ENCODE data around the gene ESYT3.
A peak's percentile ranks its signal among the peaks of the same experiment; 100 is the strongest.

ESYT3 gene, protein sequence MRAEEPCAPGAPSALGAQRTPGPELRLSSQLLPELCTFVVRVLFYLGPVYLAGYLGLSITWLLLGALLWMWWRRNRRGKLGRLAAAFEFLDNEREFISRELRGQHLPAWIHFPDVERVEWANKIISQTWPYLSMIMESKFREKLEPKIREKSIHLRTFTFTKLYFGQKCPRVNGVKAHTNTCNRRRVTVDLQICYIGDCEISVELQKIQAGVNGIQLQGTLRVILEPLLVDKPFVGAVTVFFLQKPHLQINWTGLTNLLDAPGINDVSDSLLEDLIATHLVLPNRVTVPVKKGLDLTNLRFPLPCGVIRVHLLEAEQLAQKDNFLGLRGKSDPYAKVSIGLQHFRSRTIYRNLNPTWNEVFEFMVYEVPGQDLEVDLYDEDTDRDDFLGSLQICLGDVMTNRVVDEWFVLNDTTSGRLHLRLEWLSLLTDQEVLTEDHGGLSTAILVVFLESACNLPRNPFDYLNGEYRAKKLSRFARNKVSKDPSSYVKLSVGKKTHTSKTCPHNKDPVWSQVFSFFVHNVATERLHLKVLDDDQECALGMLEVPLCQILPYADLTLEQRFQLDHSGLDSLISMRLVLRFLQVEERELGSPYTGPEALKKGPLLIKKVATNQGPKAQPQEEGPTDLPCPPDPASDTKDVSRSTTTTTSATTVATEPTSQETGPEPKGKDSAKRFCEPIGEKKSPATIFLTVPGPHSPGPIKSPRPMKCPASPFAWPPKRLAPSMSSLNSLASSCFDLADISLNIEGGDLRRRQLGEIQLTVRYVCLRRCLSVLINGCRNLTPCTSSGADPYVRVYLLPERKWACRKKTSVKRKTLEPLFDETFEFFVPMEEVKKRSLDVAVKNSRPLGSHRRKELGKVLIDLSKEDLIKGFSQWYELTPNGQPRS

DNA sequence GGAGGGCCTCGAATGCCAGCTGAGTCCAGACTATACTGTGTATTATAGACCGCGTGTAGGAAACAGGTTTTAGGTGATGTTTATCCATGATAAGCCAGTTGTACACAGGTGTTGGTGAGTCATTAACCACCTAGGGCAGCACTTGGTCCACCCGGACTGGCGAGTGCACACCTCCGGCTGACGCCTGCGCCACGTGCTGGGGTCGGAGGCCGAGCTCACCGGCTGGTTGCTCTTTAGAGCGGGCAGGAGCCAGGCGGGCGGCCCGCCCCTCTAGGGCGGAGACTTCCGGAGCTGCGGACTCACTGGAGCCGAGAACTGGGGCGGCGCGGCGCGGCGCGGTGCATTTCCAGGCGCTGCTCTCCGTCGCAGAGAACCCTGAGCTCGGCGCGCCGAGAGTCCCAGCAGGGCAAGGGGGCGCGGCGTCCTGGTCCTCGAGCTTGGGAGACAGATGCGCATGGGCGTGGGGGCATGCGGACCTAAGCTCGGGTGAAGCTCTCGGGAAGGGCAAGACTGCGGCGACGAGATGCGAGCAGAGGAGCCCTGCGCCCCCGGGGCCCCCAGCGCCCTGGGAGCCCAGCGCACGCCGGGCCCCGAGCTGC lies at the start of gene ESYT3:
TSS of gene ESYT3 (plus strand) at position 341 of the 599 bp plus-strand sequence. CDS start at position 524, 183 bp downstream.
- peak; percentile 56 for DNase-seq

GRCh38 chr3:138384976-138385375 lies 49.4 kb upstream of the ESYT3 start:
- DNase-seq = no peak

GRCh38 chr3:138389144-138389601 lies 45.2 kb upstream of the ESYT3 start:
- DNase-seq = no peak

DNA sequence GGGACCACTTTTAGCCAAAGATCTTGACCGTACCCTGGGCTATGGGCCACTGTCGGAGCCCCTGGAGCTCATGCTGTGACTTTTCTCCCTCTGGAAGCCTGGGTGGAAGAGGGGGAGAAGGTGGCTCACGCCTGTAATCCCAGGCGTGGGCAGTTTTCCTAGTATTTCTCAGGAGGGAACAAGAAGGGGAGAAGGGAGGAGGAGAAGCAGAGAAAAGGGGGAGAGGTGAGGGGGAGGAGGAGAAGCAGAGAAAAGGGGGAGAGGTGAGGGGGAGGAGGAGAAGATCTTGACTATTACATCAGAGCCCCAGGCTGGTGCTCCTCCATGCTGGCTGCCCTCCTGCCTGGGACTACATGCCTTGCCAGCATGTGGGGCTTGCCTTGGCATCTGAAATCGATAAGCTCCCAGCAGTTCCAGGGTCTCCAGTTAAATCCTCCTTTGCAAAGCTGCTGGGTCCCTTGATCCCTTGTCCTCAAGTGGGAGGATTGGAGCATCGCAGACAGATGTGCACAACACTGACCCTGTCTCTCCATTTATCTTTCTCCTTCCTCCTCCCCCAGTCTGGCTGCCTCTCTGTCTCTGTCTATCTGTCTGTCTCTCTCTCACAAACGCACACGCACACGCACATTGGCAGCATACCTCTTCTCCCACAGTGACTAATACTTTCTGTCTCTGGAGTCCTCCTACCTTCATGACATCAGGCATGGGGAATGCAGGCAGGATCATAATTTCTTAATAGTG lies 44.4 kb upstream of the ESYT3 start:
- no peak for DNase-seq

DNA sequence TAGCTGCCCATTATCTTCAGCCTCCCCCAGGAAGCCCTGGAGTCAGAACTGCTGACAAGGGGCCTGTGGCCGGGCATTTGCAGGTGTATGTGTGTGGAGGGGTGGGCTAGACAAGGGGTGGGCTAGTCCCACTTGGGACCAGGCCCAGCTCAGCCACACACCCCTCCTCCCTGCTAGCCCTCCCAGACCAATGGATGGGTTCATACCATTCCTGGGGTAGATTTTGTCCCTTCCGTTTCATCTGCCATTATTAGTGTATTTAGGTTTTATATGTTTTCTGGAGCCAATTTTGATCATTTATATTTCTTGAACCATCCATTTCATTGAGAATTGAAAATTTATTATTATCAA lies 43.9 kb upstream of the ESYT3 start:
- DNase-seq = no peak

- no peak for DNase-seq
Observed at GRCh38 chr3:138394156-138394555, 40.3 kb upstream of the ESYT3 start.

- no peak for DNase-seq
Observed at GRCh38 chr3:138394686-138395085, 39.7 kb upstream of the ESYT3 start.

- DNase-seq = no peak
Observed at GRCh38 chr3:138395865-138396751, 38.3 kb upstream of the ESYT3 start.

DNA sequence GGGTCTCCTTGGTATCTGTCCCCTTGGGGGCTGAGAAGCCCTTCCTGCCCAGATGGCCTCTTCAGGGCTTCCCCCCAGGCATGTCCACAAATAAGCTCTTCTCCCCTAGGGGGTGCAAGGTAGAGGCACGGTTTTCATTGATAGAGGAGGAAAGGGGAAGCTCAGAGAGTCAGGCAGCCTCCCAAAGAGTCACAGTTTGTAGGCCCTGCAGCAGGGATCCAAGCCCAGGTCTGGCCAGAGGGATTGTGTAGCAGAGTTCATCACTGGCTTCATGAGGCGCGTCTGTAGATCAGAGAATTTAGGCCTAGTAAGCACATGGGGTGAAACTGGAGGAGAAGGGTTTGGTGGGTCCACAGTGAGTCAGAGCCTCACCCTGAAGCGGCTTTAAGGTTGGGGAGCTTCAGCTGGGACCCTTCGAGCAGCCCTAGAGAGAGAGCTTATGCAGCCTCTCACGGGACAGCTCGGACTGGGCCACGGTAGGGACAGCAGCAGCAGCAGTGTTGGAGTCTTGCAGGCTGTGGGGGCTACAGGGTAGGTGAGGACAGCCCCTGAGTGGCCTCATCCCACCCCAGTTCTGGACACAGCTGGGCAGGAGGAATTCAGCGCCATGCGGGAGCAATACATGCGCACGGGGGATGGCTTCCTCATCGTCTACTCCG lies 37.5 kb upstream of the ESYT3 start:
- no peak for DNase-seq

DNA sequence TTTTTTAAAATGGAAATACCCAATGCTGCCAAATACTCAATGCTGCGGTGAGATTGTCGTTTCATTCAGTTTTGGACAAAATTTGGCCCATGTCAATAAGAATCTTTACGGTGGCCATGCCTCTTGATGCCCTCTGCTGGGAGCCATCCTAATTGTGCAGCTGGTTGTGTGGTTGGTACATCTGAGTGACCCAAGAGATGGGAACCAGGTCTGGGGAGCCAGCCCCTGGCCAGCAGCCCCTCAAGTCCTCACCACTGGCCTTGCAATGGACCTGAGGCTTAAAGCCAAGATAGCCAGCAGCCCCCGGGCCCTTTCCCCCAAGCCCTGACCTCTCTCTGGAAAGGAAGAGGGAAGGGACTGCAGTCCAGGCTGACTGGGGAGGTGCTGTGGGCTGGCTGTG lies 36.4 kb upstream of the ESYT3 start:
- DNase-seq = no peak

GRCh38 chr3:138398791-138399575 lies 35.4 kb upstream of the ESYT3 start:
- DNase-seq = no peak

GRCh38 chr3:138399766-138400165 lies 34.6 kb upstream of the ESYT3 start:
- DNase-seq = no peak

- no peak for DNase-seq
Observed at GRCh38 chr3:138400651-138401070, 33.8 kb upstream of the ESYT3 start.

GRCh38 chr3:138401834-138402233 lies 32.6 kb upstream of the ESYT3 start:
- DNase-seq = no peak

- no peak for DNase-seq
Observed at GRCh38 chr3:138404121-138404520, 30.3 kb upstream of the ESYT3 start.

DNA sequence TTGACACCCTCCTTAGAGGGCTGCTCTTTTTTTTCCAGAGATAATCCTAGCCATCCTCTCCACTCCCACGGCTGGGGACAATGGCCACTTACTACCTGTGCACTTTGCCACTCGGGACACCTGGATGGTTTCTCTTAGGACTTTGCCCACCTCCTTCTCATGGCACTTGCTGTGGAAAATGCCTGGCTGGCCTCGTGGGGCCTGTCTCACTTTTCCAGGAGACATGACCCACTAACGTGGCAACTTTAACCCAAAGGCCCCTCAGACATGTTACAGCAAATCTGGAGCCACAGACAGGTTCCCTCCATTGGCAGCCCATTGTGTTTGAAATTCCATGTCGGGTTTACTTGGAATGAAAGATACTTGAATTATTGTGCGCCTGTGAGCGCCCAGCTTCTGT lies 29.4 kb upstream of the ESYT3 start:
- DNase-seq = no peak

DNA sequence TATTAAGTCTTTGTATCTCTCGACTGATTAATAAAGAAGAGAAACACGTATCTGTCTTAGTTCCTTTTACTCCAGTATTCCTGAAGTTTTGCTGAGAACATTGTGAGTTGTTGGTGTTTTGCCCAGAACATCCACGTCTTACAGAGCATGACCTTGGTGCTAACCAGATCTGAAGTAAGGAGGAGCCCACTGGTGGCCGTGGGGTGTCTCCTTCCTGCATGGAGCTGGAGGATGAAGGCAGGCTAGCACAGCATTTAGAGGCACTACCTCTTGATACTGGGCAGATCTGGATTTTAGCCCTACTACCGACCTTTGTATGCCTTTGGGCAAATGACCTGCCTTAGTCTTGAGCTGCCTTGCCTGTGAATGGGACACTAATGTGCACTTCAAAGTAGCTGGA lies 28.9 kb upstream of the ESYT3 start:
- DNase-seq = no peak

DNA sequence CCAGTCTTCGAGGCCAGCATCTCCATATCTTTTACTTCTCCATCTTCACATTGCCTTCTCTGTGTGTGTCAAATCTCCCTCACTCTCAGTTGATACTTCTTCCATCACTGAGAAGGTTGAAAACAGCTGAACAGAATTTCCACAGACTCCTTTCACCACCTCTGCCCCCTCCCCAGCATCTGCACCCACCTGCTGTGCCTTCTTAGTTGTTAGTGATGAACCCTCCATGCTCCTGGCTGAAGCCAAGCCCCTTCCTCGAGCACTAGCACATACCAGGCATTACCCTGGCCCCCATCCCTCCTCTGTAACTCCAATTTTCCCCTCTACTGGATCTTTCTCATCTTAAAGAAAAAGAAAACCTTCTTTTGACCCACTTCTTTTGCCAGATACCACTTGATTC lies 27.8 kb upstream of the ESYT3 start:
- DNase-seq = no peak

DNA sequence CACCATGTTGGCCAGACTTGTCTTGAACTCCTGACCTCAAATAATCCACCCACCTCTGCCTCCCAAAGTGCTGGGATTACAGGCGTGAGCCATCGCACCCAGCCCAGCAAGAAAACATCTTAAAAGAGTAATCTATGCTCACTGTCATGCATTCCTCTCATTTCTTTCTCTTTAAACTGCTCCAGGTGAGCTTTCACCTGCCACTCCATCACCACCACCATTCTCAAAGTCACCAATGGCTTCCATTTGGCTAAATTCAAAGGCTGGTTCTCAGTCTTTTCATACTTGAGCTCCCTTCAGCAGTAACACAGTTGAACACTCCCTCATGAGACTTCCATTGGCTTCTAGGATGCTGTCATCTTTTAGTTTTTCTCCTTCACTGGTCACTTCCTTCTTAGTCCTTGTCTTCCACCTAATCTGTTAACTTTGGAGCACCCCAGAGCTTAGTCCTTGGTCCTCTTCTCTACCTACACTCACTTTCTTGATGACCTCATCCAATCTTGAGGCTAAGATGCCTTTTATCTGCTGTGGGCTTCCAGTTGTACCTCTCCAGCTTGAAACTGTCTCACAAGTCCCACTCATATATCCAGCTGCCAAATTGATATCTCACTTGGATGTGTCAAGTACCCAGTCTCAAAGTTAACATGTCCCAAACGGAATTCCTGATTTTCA lies 27.0 kb upstream of the ESYT3 start:
- DNase-seq = no peak
